GM12878 (cell line): ENCODE data around the gene ETHE1.

ENCODE experiments used
- CHD2 ChIP-seq: IDR thresholded peaks from 2 replicates; pipeline ENCODE4 v1.6.1; 2011; ENCODE audit warnings: low read depth, low read length, improper control_type of control experiment, borderline replicate concordance
- CREB1 ChIP-seq: IDR thresholded peaks from 2 replicates; pipeline ENCODE4 v1.6.1; 2012; ENCODE audit warnings: low read depth, mild to moderate bottlenecking, inconsistent platforms
- CREM ChIP-seq: IDR thresholded peaks from 2 replicates; pipeline ENCODE4 v1.6.1; 2014; ENCODE audit warnings: antibody characterized with exemption, low read depth
- CTCF ChIP-seq, 3 experiments: IDR thresholded peaks in 2 of 3; conservative IDR thresholded peaks in 1 of 3; 2 replicates each; pipeline ENCODE4 v1.5.1; 2011; ENCODE audit warnings: low read depth in 3 of 3, low read length in 3 of 3, mild to moderate bottlenecking in 3 of 3, control low read depth in 2 of 3, moderate library complexity in 2 of 3, inconsistent platforms in 1 of 3, mixed read lengths in 1 of 3; ENCODE audit not compliant: control insufficient read depth in 2 of 3, insufficient read depth in 1 of 3; ENCODE audit errors: extremely low read depth in 1 of 3
- EP300 ChIP-seq, 2 experiments: fragments of 150-350 bp in 1 of 2; IDR thresholded peaks; 2 replicates each; pipeline ENCODE4 v1.6.1; 2011 to 2012; ENCODE audit warnings: low read depth in 2 of 2, low read length in 2 of 2, borderline replicate concordance in 1 of 2, improper control_type of control experiment in 1 of 2, inconsistent platforms in 1 of 2; ENCODE audit not compliant: control insufficient read depth in 1 of 2
- EZH2 ChIP-seq: IDR thresholded peaks from 2 replicates; pipeline ENCODE4 v1.6.1; 2012; ENCODE audit warnings: low read depth, mild to moderate bottlenecking, control low read depth, inconsistent platforms, low read length, borderline replicate concordance; ENCODE audit not compliant: control insufficient read depth
- HCFC1 ChIP-seq: fragments of 150-350 bp; IDR thresholded peaks from 2 replicates; pipeline ENCODE4 v1.6.1; 2014; ENCODE audit warnings: low read length
- HDAC2 ChIP-seq: fragments of 200-600 bp; sonication (generic); IDR thresholded peaks from 2 replicates; pipeline ENCODE4 v1.6.1; 2017
- KDM1A ChIP-seq: fragments of 200-600 bp; sonication (generic); IDR thresholded peaks from 2 replicates; pipeline ENCODE4 v1.6.1; 2016; ENCODE audit warnings: borderline replicate concordance
- MYC ChIP-seq: IDR thresholded peaks from 2 replicates; pipeline ENCODE4 v1.6.1; 2011; ENCODE audit warnings: mild to moderate bottlenecking, low read length, moderate library complexity, inconsistent platforms; ENCODE audit not compliant: insufficient read depth, insufficient replicate concordance, insufficient read length, severe bottlenecking
- POLR2A ChIP-seq: IDR thresholded peaks from 2 replicates; pipeline ENCODE4 v1.6.1; 2011; ENCODE audit warnings: low read depth, mild to moderate bottlenecking, low read length
- POLR2AphosphoS5 ChIP-seq: IDR thresholded peaks from 2 replicates; pipeline ENCODE4 v1.6.1; 2011; ENCODE audit warnings: mild to moderate bottlenecking, low read length, inconsistent platforms
- SP1 ChIP-seq: IDR thresholded peaks from one replicate; pipeline ENCODE4 v1.6.1; 2011; ENCODE audit warnings: low read depth, low read length

- no peak for TF ChIP-seq CTCF (IDR thresholded peaks at IDR 0.05 in 2 of 3, conservative IDR thresholded peaks at IDR 0.05 in 1 of 3; ENCODE audit: control insufficient read depth in 2 of 3, extremely low read depth in 1 of 3, insufficient read depth in 1 of 3, low read depth in 3 of 3, low read length in 3 of 3)
- no peak for TF ChIP-seq HCFC1
- no peak for TF ChIP-seq POLR2AphosphoS5
- no peak for TF ChIP-seq CHD2
- TF ChIP-seq EP300 (IDR thresholded peaks at IDR 0.05; ENCODE audit: borderline replicate concordance in 1 of 2, control insufficient read depth in 1 of 2, low read depth in 2 of 2, low read length in 2 of 2): no peak
- TF ChIP-seq EZH2: no peak
- TF ChIP-seq KDM1A: no peak
- TF ChIP-seq POLR2A: no peak; the same call in 1 of the 2 replicates
- TF ChIP-seq MYC: no peak
- no peak for TF ChIP-seq SP1
- TF ChIP-seq HDAC2: no peak
- TF ChIP-seq CREB1: no peak
- TF ChIP-seq CREM: no peak
Observed at GRCh38 chr19:43462785-43463380, 64.1 kb downstream of the ETHE1 start.
